Left forelimb (tissue), 1 donor: ENCODE results near the gene DIP2B.

Experiments used
- DNase-seq: peaks from one replicate; pipeline ENCODE4 v3.0.0-alpha.2; 2018; ENCODE audit warnings: low spot score

The DIP2B gene

DNA sequence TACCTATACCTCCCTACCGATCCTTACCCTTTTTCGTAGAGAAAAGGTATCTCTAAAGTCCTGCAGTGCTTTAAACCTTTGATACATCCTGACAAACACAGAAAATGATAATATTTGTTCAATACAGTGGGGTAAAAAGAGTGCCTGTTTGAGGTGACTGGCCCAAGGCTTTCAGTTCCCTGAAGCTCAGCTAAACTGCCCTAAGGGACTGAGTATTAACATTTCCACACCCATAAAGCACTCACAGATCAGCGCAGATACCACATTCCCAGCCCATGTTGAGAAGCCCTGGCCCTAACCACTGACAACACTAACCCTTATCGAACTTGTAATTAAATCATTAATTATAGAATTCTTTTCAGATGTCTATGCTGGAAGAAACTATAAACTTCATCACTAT lies 108.7 kb downstream of the DIP2B start:
- no peak for DNase-seq

DNA sequence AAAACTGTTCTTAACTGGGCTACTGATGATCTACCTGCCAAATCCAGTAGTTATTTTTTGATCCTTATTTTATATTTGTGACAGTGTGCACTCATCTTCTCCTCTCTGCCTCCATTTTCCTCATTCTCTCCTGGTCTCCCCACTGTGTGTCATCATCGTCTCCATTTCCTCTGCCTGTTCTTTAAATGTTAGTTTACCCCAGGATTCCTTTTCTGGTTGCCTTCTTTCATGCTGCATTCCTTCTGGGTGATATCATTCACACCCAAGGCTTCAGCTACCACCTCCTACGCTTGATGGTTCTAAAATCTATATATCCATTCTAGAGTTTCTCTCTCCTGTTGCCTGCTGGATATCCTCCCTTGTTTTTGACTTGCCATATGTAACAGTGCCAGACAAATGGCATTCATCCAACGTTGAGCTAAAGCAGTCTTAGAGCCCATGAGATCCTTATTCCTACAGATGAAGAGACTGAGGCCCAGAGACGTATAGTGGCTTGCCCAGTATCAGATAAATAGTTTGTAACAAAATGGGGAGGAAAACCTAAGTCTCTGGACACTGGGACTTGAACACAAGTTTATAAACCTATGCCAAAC lies 109.5 kb downstream of the DIP2B start:
- no peak for DNase-seq

DNA sequence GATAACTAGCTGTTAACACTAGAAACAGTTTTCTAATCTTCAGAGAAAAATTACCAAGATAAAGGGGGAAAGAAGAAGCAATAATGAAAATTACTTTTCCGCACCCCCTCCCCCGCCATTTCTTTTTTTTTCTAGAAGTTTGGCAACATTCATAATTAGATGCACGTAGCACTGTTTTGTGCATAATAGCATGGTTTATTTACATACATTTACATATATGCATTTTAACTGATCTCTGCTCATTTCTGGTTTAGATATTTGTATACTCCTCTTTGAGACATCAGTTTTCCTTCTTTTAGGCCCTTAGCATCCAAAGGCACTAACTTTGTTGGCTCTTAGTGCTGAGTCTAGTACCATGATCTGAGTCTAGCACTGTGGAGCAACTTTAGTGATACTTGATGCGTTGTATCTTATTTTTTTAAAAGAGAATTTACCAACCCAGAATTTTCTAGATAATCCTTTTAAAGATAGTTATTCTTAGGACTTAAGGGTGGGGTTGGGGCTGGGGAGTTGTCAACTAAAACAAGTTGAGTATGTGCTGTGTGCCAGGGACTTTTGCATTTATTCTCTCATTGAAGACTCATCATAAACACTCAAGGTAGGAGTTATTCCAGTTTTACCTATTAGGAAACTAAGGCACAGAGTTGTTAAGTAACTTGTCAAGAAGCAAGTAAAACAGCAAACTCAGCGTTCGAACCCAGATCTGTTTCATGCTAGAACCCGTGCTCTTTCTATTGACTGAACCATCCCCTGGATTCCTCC lies 110.5 kb downstream of the DIP2B start:
- DNase-seq: no peak

DNA sequence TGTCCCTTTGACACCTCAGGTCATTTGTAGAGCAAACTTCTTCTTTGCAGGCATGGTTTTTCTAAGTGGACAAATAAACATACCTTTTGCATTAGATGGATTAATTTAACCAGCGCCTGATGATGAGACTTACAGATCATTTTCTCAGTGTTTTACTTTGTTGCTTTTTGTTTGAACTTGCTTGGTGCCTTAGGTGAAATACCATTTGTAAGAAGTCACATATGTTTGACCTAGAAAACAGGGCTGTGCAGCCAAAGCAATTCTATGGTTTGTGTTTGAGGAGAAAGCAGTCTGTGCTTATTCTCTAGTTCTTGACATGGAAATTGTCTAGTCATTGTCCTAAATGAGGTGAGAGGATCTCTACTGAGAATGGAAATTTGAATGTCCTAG lies 111.1 kb downstream of the DIP2B start:
- DNase-seq: no peak

DNA sequence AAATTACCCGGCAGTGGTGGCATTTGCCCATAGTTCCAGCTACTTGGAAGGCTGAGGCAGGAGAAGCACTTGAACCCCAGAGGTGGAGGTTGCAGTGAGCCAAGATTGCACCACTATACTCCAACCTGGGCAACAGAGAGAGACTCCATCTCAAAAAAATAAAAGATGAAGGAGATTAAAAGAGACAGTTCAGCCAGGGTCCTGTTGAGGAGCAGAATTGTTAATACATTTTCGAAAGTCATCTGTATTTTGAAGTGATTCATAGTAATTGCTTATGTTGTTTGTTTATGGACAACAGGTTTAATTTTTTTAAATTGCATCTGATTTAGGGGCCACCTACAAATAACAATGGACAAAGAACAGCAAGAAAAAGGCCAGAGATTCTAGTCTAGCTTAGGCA lies 112.9 kb downstream of the DIP2B start:
- no peak for DNase-seq

DNA sequence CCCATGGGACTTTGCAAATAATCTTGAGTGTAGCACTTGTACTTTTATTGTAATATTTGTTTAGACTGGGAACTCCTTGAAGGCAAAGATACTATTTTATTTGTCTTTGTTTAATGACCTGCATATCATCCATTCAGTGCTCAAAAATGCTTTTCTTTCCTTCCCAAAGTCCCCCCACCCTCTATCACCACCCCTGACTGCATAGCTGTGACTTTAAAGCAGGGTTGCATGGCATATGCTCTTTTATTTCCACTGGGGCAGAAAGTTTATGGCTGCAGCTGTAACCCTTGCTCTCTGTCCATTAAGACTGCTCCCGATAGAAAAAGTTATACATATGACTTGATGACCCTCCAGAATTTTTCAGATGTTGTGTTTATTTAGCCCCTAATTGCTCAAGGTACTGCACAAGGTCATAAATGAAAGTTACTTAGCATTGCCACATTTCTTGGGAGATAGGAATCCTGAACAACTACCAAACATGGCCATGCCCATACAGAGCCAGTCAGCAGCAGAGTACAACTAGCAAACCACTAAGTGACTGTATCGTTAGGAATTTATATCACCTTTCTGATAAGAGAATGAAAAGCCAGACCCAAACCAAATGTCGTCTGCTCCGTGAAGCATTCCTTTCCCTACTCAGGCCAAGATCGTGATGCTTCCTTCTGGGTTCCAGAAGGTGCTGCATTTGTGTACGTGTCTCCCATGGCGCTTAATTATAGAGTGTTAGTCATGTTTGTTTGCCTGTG lies 114.3 kb downstream of the DIP2B start:
- no peak for DNase-seq

DNA sequence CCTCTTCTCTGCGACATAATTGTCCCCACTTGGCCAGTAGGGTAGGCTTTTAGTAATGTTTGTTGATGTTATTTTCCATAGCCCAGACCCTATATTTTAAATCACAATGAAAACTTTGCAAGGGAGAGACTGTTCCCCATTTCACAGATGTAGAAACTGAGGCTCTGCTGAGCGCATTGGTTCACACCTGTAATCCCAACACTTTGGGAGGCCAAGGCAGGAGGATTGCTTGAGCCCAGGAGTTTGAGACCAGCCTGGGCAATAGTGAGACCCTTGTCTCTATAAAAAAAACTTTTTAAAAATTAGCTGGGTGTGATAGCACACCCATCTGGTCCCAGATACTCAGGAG lies 114.8 kb downstream of the DIP2B start:
- no peak for DNase-seq

DNA sequence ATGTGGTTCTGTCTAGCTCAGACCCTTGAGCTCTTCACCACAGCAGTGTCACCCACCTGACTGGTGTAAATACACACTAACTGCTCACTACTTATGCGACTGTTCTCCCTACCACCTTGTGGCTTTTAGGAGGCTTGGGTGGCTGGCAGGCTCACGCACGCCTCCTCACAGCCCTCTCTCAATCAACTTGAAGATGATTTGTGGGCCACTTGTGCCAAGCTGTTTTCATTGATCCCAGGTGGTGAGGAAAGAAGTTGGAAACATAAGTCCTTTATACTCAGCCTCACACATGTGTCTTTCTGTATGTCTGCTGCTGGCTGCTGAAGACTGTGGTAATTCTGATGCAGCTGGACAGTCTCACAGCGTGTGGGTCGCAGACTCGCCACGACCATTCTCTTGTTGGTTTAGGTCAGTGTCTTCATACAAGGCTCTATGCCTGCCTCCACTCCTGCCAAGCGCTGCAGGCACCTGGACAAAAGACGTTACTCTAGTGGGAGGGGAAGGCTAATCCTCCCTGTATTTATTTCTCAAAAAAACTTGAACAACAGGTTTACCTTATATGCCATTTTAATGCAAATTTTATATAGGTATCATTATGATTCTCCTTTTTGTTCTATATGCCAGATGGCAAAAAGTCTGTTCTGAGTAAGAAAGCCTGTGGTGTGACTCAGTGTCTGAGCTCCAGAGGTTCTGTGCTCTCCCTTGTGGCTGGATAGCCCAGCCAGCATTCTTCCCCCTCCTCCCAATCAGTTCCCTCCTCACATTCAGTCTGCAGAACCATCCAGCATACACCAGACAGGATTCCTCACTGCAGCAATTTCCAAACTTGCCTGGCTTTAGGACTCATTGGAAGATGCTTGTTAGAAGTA lies 115.6 kb downstream of the DIP2B start:
- DNase-seq: no peak

DNA sequence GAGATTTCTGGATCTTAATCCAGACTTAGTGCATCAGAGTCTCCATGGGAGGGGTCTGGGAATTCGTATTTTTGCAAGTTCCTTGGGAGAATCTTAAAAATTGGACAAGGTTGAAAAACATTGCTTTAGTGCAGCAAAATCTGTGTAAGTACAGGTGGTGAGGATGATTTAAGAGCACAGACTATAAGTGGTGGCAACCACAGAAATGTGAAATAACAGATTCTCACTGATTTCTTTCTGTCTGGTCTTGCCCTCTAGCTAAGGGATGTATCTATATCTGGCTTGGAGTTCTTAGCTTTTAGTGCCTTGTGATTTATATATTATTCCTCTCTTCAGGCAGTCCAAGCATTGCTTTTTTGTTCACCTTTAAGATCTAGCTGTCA lies 116.2 kb downstream of the DIP2B start:
- DNase-seq: no peak

DNA sequence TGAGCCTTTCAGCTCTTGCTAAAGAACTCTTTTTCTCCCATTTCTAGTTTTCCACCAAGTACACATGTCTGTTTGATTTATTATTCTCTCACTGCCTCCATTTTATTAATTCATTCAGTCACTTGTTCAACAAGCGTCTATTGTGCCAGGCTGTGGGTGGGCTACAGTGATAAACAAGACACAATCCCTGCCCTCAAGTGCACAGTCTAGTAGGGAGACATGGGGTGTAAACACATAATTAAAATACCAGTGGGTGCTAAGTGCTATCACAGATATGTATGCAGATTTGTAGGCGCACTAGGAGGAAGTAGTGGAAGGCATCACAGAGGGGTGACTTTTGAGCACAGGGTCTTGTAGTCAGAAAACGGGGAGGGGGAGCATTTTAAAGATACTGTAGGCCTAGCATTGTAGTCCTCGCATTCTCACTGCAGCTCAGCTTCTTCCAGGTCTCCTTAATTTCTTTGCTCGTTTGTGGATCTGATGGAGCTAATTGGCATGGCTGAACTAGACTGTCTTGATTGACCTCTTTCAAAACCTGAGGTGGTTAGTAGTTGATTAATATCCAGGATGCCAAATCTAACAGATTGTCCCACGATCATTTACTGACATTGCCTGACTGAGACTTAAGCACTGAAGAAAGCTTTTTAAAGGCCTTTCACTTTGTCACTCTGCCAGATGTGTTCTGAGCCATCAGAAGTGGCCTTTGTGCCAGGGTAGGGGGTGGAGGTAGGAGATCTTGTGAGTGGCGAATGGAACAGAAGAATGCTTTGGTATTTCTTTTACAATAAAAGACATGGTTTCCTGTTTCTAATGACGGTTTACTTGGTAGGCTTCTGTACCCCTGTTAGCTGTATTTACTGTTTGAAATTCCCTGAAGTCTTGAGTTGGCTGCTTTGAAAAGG lies 116.9 kb downstream of the DIP2B start:
- no peak for DNase-seq

DNA sequence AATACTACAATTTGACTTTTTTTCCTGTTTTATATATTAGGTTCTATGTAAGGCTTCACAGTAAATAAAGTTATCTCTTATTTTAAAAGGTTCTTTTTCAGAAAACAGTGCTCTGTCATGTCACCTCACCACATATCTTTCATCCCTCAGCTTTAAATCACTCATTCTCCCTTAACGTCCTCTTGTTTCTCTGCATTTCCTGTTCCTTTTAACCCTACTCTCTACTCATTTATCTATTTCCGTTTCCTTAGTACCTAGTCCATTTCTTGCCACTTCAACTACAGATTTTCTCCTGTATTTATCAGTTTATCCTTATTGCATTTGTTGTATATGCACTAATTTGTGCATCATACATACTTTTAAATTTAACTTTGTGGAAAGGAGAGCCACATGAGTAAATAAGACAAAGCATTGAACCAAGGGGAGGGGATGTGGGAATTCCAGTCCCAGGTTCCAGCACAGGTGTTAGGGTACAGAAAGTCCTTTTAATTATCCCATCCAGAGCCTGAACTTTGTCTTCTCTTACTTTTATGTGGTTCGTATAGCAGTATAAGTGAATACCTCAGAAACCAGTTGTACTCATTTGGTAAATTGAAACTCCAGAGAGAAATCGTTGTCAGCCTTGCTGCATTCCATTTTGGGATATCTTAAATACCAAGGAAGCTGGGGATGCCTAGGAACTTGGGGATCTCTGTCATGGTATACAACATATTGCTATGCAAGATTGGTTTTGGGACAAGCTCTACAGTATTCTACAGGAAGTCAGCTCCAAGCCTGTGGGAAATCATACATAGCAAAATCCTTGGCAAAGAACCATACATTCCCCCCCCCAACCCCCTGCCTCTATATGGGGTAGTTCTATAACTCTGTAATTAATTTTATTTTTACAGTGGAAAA lies 120.5 kb downstream of the DIP2B start:
- DNase-seq: no peak

DNA sequence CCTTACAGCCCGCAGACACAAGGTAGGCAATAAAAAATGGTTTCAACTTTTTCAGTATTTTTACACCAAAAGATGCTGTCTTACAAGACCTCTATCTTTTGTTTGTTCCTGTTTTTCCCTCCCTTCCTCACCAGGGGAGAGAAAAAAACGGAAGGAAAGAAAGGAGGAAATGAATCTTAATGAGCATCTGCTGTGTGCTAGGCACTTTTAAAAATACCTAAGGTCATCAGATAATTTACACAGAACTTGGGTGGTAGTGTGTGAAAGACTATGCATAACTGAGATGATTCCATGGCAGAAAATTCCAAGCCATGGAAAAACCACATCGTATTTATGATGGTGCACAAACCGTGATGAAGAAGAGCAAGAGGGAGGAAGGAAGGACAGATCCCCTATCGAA lies 121.2 kb downstream of the DIP2B start:
- no peak for DNase-seq

DNA sequence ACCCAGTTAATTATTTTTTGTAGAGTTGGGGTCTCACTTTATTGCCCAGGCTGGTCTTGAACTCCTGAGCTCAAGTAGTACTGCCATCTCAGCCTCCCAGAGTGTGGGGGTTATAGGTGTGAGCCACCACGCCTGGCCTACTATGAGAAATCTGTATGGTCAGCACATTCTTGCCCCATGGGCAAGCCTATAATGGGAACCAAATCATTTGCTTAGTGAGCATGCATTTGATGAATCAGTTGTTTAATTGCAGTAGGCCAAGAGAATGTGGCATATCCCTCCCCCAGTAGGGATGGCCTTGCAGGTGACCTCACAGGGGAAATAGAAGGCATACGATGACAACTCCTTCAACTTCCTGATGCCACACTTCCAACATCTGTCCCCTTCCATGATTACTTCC lies 122.7 kb downstream of the DIP2B start:
- no peak for DNase-seq

DNA sequence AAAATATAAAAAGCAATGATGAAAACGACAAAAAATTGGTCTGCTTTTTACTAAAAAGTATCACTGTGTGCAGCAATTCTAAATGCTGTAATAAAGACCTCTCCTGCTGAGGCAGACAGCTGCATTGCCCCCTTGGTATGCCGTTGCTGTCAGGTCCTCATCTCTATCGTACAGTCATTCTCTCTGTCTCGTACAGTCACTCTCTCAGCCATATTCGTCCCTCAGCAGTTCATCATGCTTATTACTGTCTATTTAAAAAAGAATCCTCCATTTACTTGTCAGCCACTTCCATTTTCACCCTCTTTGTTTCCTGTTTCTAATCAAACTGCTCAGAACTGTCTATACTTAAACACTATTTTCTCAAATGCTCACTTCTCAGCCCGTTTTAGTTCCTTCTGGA lies 123.6 kb downstream of the DIP2B start:
- DNase-seq: no peak

DNA sequence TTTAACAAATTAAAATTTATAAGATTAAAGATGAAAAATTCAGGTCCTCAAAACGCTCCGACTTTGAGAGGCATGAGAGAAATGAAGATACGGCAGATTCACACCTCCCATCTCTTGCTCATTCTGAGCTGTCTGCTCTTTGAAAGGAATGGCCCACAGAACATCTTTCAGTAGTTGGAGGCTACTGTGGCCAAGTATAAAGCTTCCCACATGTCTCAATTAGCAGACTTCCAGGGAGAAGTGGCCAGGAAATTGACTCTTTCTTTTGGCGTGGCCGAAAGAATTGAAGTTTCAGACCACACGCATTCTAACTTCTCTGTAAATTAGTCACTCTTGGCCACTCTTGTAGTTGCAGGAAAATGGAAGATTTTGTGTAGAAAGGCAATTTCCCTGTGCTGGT lies 129.2 kb downstream of the DIP2B start:
- no peak for DNase-seq

DNA sequence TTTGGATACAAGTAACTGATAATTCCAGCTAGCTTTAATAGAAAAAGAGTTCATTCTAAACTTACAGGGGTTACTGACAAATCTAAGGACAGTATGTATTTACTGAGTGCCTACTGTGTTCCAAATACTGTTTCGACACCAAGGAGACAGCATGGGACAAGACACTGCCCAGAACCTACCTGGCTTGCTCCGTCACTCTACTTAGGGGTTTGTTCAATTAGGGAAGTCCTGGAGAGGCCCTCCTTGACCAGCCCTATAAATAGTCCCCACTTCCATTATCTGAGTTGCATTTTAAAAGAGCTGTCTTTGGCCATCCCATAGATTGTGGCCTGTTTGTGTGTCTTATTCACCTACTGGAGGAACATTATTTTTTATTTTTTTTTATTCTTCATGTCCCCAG lies 129.6 kb downstream of the DIP2B start:
- no peak for DNase-seq

DNA sequence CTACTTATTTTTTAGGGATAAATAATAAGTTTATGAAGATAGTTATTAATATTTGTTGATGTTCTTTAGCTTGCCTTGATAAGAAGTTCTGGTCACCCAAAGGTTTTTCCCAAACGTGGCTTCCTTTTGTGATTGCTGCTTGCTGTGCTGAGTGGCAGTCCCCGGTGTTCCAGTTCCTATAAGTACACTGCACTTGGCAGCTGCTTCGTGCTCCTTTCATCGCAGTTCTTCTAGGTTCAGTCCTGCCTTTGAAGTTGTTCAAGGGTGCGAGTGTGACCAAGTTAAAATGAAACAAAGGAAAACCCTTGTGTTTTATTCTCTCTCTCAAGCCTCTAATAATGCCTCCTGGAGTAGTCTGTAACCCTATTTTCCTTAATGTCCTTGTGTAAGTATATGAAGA lies 130.6 kb downstream of the DIP2B start:
- DNase-seq: no peak

DNA sequence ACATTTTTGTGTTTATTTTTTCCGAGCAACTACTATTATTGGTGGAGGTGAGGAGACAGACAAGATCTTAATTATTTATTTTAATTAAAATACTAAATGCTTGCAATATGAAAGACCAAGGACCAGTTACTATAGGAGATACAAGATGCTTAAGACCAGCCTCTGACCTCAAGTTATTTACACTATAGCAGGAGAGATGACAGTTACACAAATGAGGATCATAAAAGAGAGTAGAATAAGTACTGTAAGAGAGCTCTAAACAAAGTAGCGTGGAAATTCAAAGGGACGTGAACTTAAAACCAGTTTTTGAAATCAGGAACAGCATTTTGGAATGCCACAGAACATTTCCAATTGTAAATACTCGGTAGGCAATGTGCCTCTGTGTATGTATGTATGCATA lies 131.1 kb downstream of the DIP2B start:
- no peak for DNase-seq

DNA sequence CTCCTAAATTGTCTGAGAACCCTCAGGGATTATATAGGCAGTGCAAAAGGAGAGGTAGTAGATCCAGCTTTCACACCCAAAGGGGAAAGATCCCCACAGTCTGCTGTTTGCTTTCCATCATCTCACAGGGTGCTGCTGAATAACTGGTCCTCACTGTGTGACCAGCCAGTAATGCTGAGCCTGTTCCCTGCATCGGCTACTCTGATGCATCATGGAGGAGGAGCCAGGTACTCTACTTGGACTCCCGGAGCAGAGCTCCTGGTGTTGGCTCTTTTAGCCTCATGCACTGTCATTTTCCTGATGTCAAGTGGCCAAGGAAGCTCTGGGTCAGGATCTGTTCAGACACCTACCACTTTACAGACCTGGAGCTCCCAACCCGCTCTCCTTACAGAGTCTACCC lies 131.7 kb downstream of the DIP2B start:
- no peak for DNase-seq

DNA sequence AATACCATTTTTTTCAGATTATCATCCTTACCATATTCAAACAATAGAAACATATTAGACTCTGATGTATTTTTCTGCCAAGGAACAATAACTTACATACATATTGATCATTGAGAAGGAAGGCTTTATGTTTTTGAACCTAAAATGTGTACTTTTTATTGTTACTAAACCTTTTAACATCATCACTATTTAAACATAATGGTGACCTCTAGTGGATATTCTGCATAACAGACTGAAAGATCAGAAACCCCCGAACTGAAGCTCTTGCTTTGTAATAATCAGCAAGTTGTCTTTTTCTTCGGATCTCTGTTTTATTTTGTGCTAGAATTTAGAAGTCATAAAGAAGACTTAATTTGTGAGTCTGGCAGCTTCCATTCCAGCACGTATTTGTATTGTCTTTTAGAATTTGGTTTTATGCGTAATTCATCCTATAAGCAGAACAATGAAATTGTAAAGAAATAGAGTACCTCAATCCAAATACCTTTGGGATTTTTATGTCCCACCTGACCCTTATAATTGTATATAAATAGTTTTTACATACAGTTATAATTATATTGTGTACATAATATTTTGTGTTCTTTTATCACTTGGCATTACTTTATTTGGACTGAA lies 133.2 kb downstream of the DIP2B start:
- no peak for DNase-seq
